Endothelial cell of umbilical vein (primary cell): ENCODE measurements around the gene ZAR1. TPM values are rescaled to one million over a fixed set of nuclear protein-coding genes. Genes with fewer than 3 reads are reported as not detected.

Experiments
- BruUV-seq: library from RNA; stranded (reverse); fragments of 400-500 nt; replicated peaks from 2 replicates; lab custom pipeline; 2021; lab: Mats Ljungman, UMichigan
- CTCF ChIA-PET: fragments of 300-600, 350-600 bp; sonication (Branson Sonifier 250); formaldehyde crosslinking; loops from one replicate; lab custom pipeline; 2021; ENCODE audit warnings: antibody characterized with exemption, inconsistent platforms; lab: Charles Lee
- POLR2A ChIA-PET: fragments of 300-600, 350-600 bp; sonication (Branson Sonifier 250); formaldehyde crosslinking; loops from one replicate; lab custom pipeline; 2021; ENCODE audit warnings: antibody characterized with exemption, inconsistent platforms; lab: Charles Lee
- DNase-seq: peaks from one replicate; pipeline ENCODE4 v3.0.0-alpha.2; 2011; ENCODE audit warnings: low read depth, low spot score
- FAIRE-seq: peaks from 2 replicates; lab custom pipeline; 2011; peaks lifted over from hg19 to GRCh38; lab: Jason Lieb, UNC
- H2AFZ ChIP-seq: 2 replicates; pipeline ENCODE4 v1.6.0; 2012; ENCODE audit warnings: low read depth, low read length, control low read depth, inconsistent platforms
- H3K27ac ChIP-seq: 2 replicates; pipeline ENCODE4 v1.5.1; 2011; ENCODE audit warnings: low read depth, mild to moderate bottlenecking, control low read depth, low read length, moderate library complexity; ENCODE audit not compliant: insufficient read depth
- H3K27me3 ChIP-seq, 2 experiments: 2 replicates each; pipeline versions ENCODE4 v1.6.0 to v1.6.1; 2011; ENCODE audit warnings: low read length in 2 of 2, mixed read lengths in 1 of 2; ENCODE audit not compliant: control insufficient read depth in 2 of 2, insufficient read depth in 2 of 2
- H3K36me3 ChIP-seq, 2 experiments: 2 replicates in 1 of 2; 3 replicates in 1 of 2; pipeline ENCODE4 v1.5.1; 2011; ENCODE audit warnings: low read length in 2 of 2, mild to moderate bottlenecking in 1 of 2, moderate library complexity in 1 of 2; ENCODE audit not compliant: control insufficient read depth in 2 of 2, insufficient read depth in 2 of 2; ENCODE audit errors: extremely low read depth in 1 of 2
- H3K4me1 ChIP-seq: 3 replicates; pipeline ENCODE4 v1.5.1; 2011; ENCODE audit warnings: mild to moderate bottlenecking, low read length; ENCODE audit not compliant: control insufficient read depth, insufficient read depth; ENCODE audit errors: extremely low read depth
- H3K4me2 ChIP-seq: 2 replicates; pipeline ENCODE4 v1.6.1; 2011; ENCODE audit warnings: low read length, control low read depth, mixed read lengths; ENCODE audit not compliant: insufficient read depth
- H3K4me3 ChIP-seq, 3 experiments: fragments of 200-600 bp in 1 of 3; sonication (generic), shearing (Covaris generic) in 1 of 3; replicated peaks in 1 of 3; 2 replicates each; pipeline ENCODE4 v1.5.1; 2011 to 2016; ENCODE audit warnings: control low read depth in 3 of 3, low read length in 3 of 3, mild to moderate bottlenecking in 2 of 3, inconsistent platforms in 1 of 3, low read depth in 1 of 3, moderate library complexity in 1 of 3; ENCODE audit not compliant: insufficient read depth in 1 of 3
- H3K79me2 ChIP-seq: 2 replicates; pipeline ENCODE4 v1.6.0; 2012; ENCODE audit warnings: low read length, inconsistent platforms; ENCODE audit not compliant: control insufficient read depth, insufficient read depth
- H3K9ac ChIP-seq: replicated peaks from 2 replicates; pipeline ENCODE3; 2011; ENCODE audit warnings: low read length, control low read depth; ENCODE audit not compliant: insufficient read depth; ENCODE audit errors: extremely low read depth
- H3K9me1 ChIP-seq: replicated peaks from 3 replicates; pipeline ENCODE4 v1.6.0; 2011; ENCODE audit warnings: mild to moderate bottlenecking, low read length; ENCODE audit not compliant: control insufficient read depth, insufficient read depth; ENCODE audit errors: extremely low read depth
- H3K9me3 ChIP-seq: replicated peaks from 2 replicates; pipeline ENCODE4 v1.5.1; 2012; ENCODE audit warnings: low read length, inconsistent platforms; ENCODE audit not compliant: control insufficient read depth, insufficient read depth
- H4K20me1 ChIP-seq: replicated peaks from 2 replicates; pipeline ENCODE3; 2011; ENCODE audit warnings: mild to moderate bottlenecking, low read length; ENCODE audit not compliant: control insufficient read depth, insufficient read depth; ENCODE audit errors: extremely low read depth
- CTCF ChIP-seq, 2 donors: IDR thresholded peaks; 1 replicate in 1 of 2; 2 replicates in 1 of 2; pipeline ENCODE4 v1.5.1; 2011; ENCODE audit warnings: low read length in 2 of 2, mild to moderate bottlenecking in 2 of 2, moderate library complexity in 2 of 2, control low read depth in 1 of 2, inconsistent platforms in 1 of 2, low read depth in 1 of 2; ENCODE audit not compliant: insufficient read depth in 1 of 2; ENCODE audit errors: extremely low read depth in 1 of 2
- EZH2 ChIP-seq: IDR thresholded peaks from 2 replicates; pipeline ENCODE4 v1.6.1; 2012; ENCODE audit warnings: borderline replicate concordance, low read depth, mild to moderate bottlenecking, moderate library complexity, low read length, inconsistent platforms; ENCODE audit not compliant: severe bottlenecking
- FOS ChIP-seq: IDR thresholded peaks from 2 replicates; pipeline ENCODE4 v1.6.1; 2011; ENCODE audit warnings: mild to moderate bottlenecking, low read length, moderate library complexity, borderline replicate concordance; ENCODE audit not compliant: insufficient read depth
- GATA2 ChIP-seq: IDR thresholded peaks from 2 replicates; pipeline ENCODE4 v1.7.0; 2011; ENCODE audit warnings: low read depth, mild to moderate bottlenecking, moderate library complexity, mixed read lengths, low read length; ENCODE audit not compliant: insufficient read length, insufficient read depth
- JUN ChIP-seq: IDR thresholded peaks from 2 replicates; pipeline ENCODE4 v1.6.1; 2011; ENCODE audit warnings: borderline replicate concordance, low read depth; ENCODE audit not compliant: insufficient read length, insufficient read depth
- MAX ChIP-seq: IDR thresholded peaks from 2 replicates; pipeline ENCODE4 v1.6.1; 2011; ENCODE audit not compliant: insufficient read depth, insufficient read length
- MYC ChIP-seq: IDR thresholded peaks from one replicate; pipeline ENCODE4 v1.6.1; 2011; ENCODE audit warnings: mild to moderate bottlenecking, low read depth, low read length
- POLR2A ChIP-seq: IDR thresholded peaks from 2 replicates; pipeline ENCODE4 v1.6.1; 2012; ENCODE audit warnings: low read depth, mild to moderate bottlenecking, control low read depth, low read length
- POLR2AphosphoS5 ChIP-seq: IDR thresholded peaks from 2 replicates; pipeline ENCODE4 v1.6.1; 2012; ENCODE audit warnings: low read depth, mild to moderate bottlenecking, control low read depth, low read length, moderate library complexity; ENCODE audit not compliant: insufficient read depth
- dilution Hi-C: fragments of 300-500 bp; cut with MboI; formaldehyde crosslinking; loops from one replicate; pipeline ENCODE4 v1.15.0; 2019; ENCODE audit warnings: low sequenced_read_pairs; ENCODE audit not compliant: extremely low pct_ligation_motif_present
- intact Hi-C: fragments of 100-400 bp; cut with micrococcal nuclease; formaldehyde crosslinking; loops from one replicate; pipeline ENCODE4 v1.10.0; 2022
- polyA plus RNA-seq, 4 experiments: library from polyadenylated mRNA; depleted of rRNA in 3 of 4; stranded (reverse) in 3 of 4; unstranded in 1 of 4; fragments of >200 nt; gene quantifications; 2 replicates each; pipeline versions ENCODE4 v1.2.1 to v1.2.3, GENCODE V29; 2011 to 2012; ENCODE audit warnings: missing spikeins in 1 of 4
- total RNA-seq: library from RNA; stranded (reverse); gene quantifications from 2 replicates; pipeline ENCODE4 v1.2.3, GENCODE V29; 2021

The ZAR1 gene
- total and polyA plus RNA-seq, 2 donors (not counting 3 experiments of a cell fraction or from before 2014, with no cell fraction given), result not detected

GRCh38 chr4:48470570-48470969, 19.5 kb upstream of the ZAR1 start:
- dilution Hi-C loops, result no loop called here
- CTCF ChIA-PET, result interaction anchor here (1.3 kb wide), 1 partner anchor 22 kb away, joined by 3 read pairs; no protein-coding TSS in a partner anchor
- H3K4me2 ChIP-seq, result no peak overlapping the region

More at GRCh38 chr4:48470570-48470969, 19.5 kb upstream of the ZAR1 start:
- Histone ChIP-seq H2AFZ (no peak overlapping the region), H3K27me3 (peaks cover 7 to 9% of the 10 kb centered on the region in 2 experiments), H3K4me3 (no peak overlapping the region), H4K20me1 (no peaks in the 10 kb centered on the region), H3K36me3 (no peaks in the 10 kb centered on the region), H3K9me1 (no peaks in the 10 kb centered on the region), H3K9ac (no peak overlapping the region), H3K27ac (no peak overlapping the region), H3K9me3 (no peaks in the 10 kb centered on the region), H3K79me2 (no peaks in the 10 kb centered on the region), H3K4me1 (no peaks in the 10 kb centered on the region)
- no peak for DNase-seq
- intact Hi-C loops, result no loop called here
- no TSS peak for BruUV-seq
- FAIRE-seq, result no peak
- TF ChIP-seq POLR2AphosphoS5 (no peak), POLR2A (no peak), CTCF (IDR thresholded peaks at IDR 0.05; ENCODE audit: extremely low read depth in 1 of 2, insufficient read depth in 1 of 2, low read depth in 1 of 2, low read length in 2 of 2) (no peak), GATA2 (no peak), MYC (no peak), JUN (no peak), MAX (no peak), FOS (no peak), EZH2 (no peak)
- POLR2A ChIA-PET, result no interaction called here
